Upper lobe of left lung (tissue), 6 donors: Measurements from ENCODE around the gene WASF1. TPM values are rescaled to one million over a fixed set of nuclear protein-coding genes. Genes with fewer than 3 reads are reported as not detected.

Experiments
- ATAC-seq, 2 donors: fragments of 200-7000 bp; cut with Tn5 transposase; one replicate each; pipeline ENCODE4 v1.9.1; 2022; ENCODE audit warnings: mild to moderate bottlenecking in 2 of 2, moderate library complexity in 2 of 2; ENCODE audit not compliant: low FRiP score in 2 of 2
- DNase-seq, 2 donors: peaks; one replicate each; pipeline ENCODE4 v3.0.0-alpha.2; 2019 to 2020
- H3K27ac ChIP-seq, 4 donors: fragments of 200-600 bp; sonication (generic); one replicate each; pipeline ENCODE4 v1.5.1; 2016 to 2019
- H3K27me3 ChIP-seq, 4 donors: fragments of 200-600 bp; sonication (generic); one replicate each; pipeline ENCODE4 v1.5.1; 2017 to 2019
- H3K36me3 ChIP-seq, 4 donors: fragments of 200-600 bp; sonication (generic); one replicate each; pipeline ENCODE4 v1.5.1; 2016 to 2019
- H3K4me1 ChIP-seq, 4 donors: fragments of 200-600 bp; sonication (generic); one replicate each; pipeline ENCODE4 v1.5.1; 2018 to 2019
- H3K4me3 ChIP-seq, 4 donors: fragments of 200-600 bp; sonication (generic); one replicate each; pipeline ENCODE4 v1.5.1; 2017 to 2019; ENCODE audit warnings: mild to moderate bottlenecking in 2 of 4, moderate library complexity in 1 of 4
- H3K9me3 ChIP-seq, 4 donors: fragments of 200-600 bp; sonication (generic); one replicate each; pipeline ENCODE4 v1.5.1; 2018 to 2019
- CTCF ChIP-seq, 6 experiments: fragments of 450-650 bp in 4 of 6; fragments of 200-600 bp in 2 of 6; sonication (generic) in 2 of 6; IDR thresholded peaks; one replicate each; pipeline ENCODE4 v1.5.1; 2016 to 2019; ENCODE audit warnings: antibody characterized with exemption in 6 of 6
- EP300 ChIP-seq, 4 donors: sonication (generic); formaldehyde crosslinking; IDR thresholded peaks; one replicate each; pipeline ENCODE4 v1.5.1; 2017; ENCODE audit warnings: antibody characterized with exemption in 4 of 4, control low read depth in 2 of 4
- POLR2A ChIP-seq, 4 donors: fragments of 450-650 bp; IDR thresholded peaks; one replicate each; pipeline ENCODE4 v1.5.1; 2016 to 2017; ENCODE audit warnings: antibody characterized with exemption in 4 of 4, mild to moderate bottlenecking in 2 of 4
- POLR2AphosphoS5 ChIP-seq, 2 donors: sonication (generic); formaldehyde crosslinking; IDR thresholded peaks; one replicate each; pipeline ENCODE4 v1.5.1; 2017; ENCODE audit warnings: antibody characterized with exemption in 2 of 2
- WGBS, 2 donors: methylation state at CpG; one replicate each; pipeline ENCODE4 v1.1.5; 2017 to 2018; 5-methylcytosine and 5-hydroxymethylcytosine counted together
- total RNA-seq, 6 donors: library from RNA; depleted of rRNA in 4 of 6; stranded (reverse); fragments of >200 nt in 4 of 6; gene quantifications; one replicate each; pipeline versions ENCODE4 v1.1.0 to v1.2.1, GENCODE V29; 2016 to 2021
- donor health status: DM: no; HTN: no; CAD: no; lungs with moderate emphysema.
- donor health status: DM: no; HTN: yes; CAD: no; lungs with severe emphysema.

Gene WASF1
- total RNA-seq, 6 donors from 2014 or later: 2.0 to 9.4 (median 4.3) TPM

GRCh38 chr6:110178626-110179405 lies 654 bp downstream of the WASF1 start:
- Histone ChIP-seq H3K27me3 (no peaks in the 10 kb centered on the region), H3K9me3 (no peaks in the 10 kb centered on the region), H3K36me3 (no peaks in the 10 kb centered on the region), H3K27ac (peak overlapping the region; percentile 67 to 91 (median 85)), H3K4me1 (peaks cover 29 to 37% (median 33%) of the 10 kb centered on the region in 4 donors), H3K4me3 (peak overlapping the region; percentile 72 to 90 (median 84))
- DNase-seq (peak; percentile 33 to 91), ATAC-seq (peak in 1 of 2 donors; percentile 16)
- TF ChIP-seq POLR2A (IDR thresholded peaks at IDR 0.05) (no peak), CTCF (IDR thresholded peaks at IDR 0.05) (peak in 4 of 6 experiments; percentile 33 to 64 (median 42))
- WGBS, 2 donors: 1 to 2% methylated on average over 10 to 43 of the region's 66 CpGs

GRCh38 chr6:110173506-110174132 lies 5.9 kb downstream of the WASF1 start:
- DNase-seq (no peak), ATAC-seq (no peak)
- no peak overlapping the region for H3K4me3 ChIP-seq
- no peaks in the 10 kb centered on the region for H3K36me3 ChIP-seq
- 90 to 95% methylated on average over 4 of the region's 4 CpGs for WGBS, 2 donors
- peaks cover 0 to 5% (median 4%) of the 10 kb centered on the region in 4 donors for H3K4me1 ChIP-seq
- no peak overlapping the region for H3K27ac ChIP-seq
- no peaks in the 10 kb centered on the region for H3K9me3 ChIP-seq
- H3K27me3 ChIP-seq: no peaks in the 10 kb centered on the region
- TF ChIP-seq POLR2AphosphoS5 (IDR thresholded peaks at IDR 0.05) (no peak), EP300 (IDR thresholded peaks at IDR 0.05) (no peak), CTCF (IDR thresholded peaks at IDR 0.05) (no peak), POLR2A (IDR thresholded peaks at IDR 0.05) (no peak)

DNA sequence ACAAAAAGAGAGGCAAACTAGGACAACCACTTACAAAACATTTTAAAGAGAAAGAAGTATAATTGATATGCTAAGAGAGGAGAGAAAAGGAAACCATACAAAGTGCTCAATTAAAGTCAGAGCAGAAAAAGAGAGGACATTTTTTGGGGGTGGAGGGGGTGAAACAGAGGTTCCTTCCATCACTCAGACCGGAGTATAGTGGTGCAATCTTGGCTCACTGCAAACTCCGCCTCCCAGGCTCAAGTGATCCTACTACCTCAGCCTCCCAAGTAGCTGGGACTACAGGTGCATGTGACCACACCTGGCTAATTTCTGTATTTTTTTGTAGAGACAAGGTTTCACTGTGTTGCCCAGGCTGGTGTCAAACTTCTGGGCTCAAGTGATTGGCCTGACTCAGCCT lies 9.4 kb downstream of the WASF1 start:
- Histone ChIP-seq H3K4me1 (no peaks in the 10 kb centered on the region), H3K27ac (no peak overlapping the region), H3K4me3 (no peak overlapping the region), H3K36me3 (no peaks in the 10 kb centered on the region), H3K9me3 (no peaks in the 10 kb centered on the region), H3K27me3 (no peaks in the 10 kb centered on the region)
- TF ChIP-seq EP300 (IDR thresholded peaks at IDR 0.05) (no peak), POLR2AphosphoS5 (IDR thresholded peaks at IDR 0.05) (no peak), POLR2A (IDR thresholded peaks at IDR 0.05) (no peak), CTCF (IDR thresholded peaks at IDR 0.05) (no peak)
- WGBS, 2 donors: 86 to 97% methylated on average over 2 of the region's 2 CpGs
- ATAC-seq (no peak), DNase-seq (no peak)

- TF ChIP-seq CTCF (IDR thresholded peaks at IDR 0.05) (no peak), EP300 (IDR thresholded peaks at IDR 0.05) (no peak), POLR2AphosphoS5 (IDR thresholded peaks at IDR 0.05) (no peak), POLR2A (IDR thresholded peaks at IDR 0.05) (no peak)
- H3K4me3 ChIP-seq: no peak overlapping the region
- ATAC-seq (no peak), DNase-seq (no peak)
- H3K27me3 ChIP-seq: no peaks in the 10 kb centered on the region
- no peaks in the 10 kb centered on the region for H3K36me3 ChIP-seq
- H3K4me1 ChIP-seq: no peaks in the 10 kb centered on the region
- WGBS, 2 donors: 100% methylated on average over 1 of the region's 1 CpG
- H3K27ac ChIP-seq: no peak overlapping the region
- no peaks in the 10 kb centered on the region for H3K9me3 ChIP-seq
Measured at GRCh38 chr6:110158479-110158878, 21.0 kb downstream of the WASF1 start.
